HG02610 (cell line): ENCODE results near the gene CLSTN1.
A peak's percentile ranks its signal among the peaks of the same experiment; 100 is the strongest.
"Not testable (repeated sequence)": the region's sequence is repeated elsewhere in the genome, so short reads cannot be mapped to it uniquely, and the experiment has no call there.

Source experiments
- ATAC-seq: cut with Tn5 transposase; IDR thresholded peaks from one replicate; pipeline ENCODE4 v1.9.1; 2021; ENCODE audit warnings: mild to moderate bottlenecking, moderate library complexity; ENCODE audit not compliant: unreplicated experiment

The CLSTN1 gene

GRCh38 chr1:9826616-9827015 lies 2.9 kb upstream of the CLSTN1 start:
- no peak for ATAC-seq

DNA sequence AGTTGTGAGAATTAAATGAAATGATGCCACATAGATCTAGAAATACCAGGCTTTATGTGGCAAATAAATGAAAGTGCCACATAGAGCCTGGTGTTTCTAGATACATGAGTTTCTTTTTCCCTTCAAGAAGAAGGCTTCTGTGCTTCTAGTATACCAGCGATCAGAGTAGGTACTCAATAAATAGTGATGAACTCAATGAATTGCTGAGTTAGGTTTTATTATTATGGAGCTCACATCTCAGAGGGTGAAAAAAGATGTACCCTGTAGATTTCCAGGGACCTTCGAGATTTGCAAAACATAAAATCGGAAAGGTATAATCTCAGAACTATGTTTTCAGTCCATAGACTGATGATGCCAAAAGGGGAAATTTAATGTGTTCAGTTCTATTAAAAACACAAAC lies 2.3 kb upstream of the CLSTN1 start:
- no peak for ATAC-seq

- no peak for ATAC-seq
Measured at GRCh38 chr1:9825093-9826074, 1.6 kb upstream of the CLSTN1 start.

- no peak for ATAC-seq
Measured at GRCh38 chr1:9824702-9825089, 931 bp upstream of the CLSTN1 start.

GRCh38 chr1:9823693-9823942 lies 147 bp downstream of the CLSTN1 start:
- ATAC-seq, result peak; percentile 12

DNA sequence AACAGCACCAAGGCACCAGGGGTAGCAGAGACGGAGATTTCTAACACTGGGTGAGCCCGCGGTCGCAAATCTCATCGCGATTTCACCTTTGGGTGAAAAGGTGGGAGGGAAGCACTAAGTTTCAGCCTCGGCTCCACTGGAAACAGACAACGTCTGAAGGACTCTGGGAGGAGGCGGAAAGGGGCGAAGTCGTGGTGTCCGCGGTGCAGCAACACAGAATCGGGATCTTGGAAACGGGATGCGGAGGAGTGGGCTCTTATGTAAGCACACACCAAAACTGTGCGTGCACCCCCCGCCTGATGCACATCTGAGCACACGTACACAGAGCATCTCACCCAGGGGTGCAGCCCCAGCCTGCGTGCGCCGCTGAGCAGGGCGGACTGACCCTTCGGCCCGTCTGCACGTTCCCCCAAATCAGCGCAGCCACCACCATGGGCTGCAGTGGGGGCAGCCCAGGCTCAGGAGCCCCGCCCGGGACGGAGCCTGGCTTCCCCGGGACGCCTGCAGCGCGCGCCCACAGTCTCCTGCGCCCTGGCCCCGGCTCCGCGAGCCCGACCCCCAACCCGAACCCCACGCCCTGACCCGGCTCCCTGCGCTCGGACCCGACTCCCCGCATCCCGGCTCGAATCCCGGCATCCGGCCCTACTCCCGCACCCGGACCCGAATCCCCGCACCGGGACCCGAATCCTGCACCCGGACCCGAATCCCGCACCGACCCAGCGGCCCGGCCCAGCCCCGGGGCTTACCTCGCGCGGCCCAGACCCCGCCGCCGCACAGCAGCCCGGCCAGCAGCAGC lies 670 bp downstream of the CLSTN1 start:
- ATAC-seq, result no peak

DNA sequence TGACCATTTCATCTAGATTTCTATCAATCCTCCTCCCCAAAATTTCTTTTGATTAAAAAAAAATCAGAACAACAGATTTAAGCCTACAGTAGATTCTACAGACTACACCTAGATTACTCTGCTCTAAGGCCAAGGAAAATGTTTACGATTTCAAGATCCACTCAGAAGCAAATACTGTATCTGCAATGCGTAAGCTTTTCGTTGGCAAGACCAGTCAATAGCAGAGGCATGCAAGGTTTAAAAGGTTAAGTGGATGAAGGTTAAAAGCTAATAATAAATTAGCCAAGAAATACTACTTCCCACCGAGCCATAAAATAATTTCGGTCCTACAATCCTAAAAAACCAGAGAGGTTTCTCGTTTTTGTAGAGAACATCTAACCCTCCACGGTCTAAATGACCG lies 1.3 kb downstream of the CLSTN1 start:
- ATAC-seq, result no peak

- no peak for ATAC-seq
Measured at GRCh38 chr1:9821710-9822109, 2.1 kb downstream of the CLSTN1 start.

DNA sequence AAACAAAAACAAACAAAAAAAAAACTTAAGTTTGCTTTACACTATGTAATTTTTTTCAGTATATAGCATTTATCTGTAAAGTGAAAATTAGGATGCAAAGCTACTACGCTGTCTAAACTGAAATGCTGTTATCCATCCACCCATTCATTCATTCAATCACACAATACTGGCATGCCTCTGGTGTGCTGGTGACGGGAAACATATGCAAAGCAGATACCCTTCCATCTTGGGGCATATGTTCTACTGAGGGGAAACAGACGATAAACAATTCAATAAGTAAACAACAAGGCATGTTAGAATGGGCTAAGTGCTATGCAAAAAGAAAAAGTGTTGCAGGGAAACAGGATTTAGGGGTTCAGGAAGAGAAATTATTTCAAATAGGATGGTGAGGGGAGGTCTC lies 3.2 kb downstream of the CLSTN1 start:
- ATAC-seq, result no peak

- ATAC-seq, result no peak
Measured at GRCh38 chr1:9817734-9818133, 6.0 kb downstream of the CLSTN1 start.

- no peak for ATAC-seq
Measured at GRCh38 chr1:9816199-9816598, 7.6 kb downstream of the CLSTN1 start.

DNA sequence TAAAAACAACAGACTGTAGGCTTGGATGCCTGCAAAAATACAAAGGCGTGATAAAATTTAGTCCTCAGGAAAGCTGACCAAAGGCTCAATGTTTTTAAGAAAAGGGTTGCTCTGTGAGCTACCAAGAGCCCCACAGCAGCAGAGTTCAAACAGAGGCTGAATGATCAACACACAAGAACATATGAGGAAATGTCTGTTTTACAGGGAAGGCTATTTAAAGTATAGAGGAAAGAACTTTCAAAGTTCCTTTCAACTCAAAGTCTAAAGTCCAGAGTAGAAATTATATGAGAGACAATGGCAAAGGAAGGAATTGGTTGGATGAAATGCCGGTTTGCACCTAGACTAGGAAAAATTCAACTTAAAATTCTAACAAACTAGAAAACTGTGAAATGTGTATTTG lies 8.6 kb downstream of the CLSTN1 start:
- ATAC-seq, result no peak

- no peak for ATAC-seq
Measured at GRCh38 chr1:9814619-9815018, 9.1 kb downstream of the CLSTN1 start.

GRCh38 chr1:9811239-9811966 lies 12.4 kb downstream of the CLSTN1 start:
- no peak for ATAC-seq

GRCh38 chr1:9809100-9809510 lies 14.7 kb downstream of the CLSTN1 start:
- ATAC-seq, result no peak

- no peak for ATAC-seq
Measured at GRCh38 chr1:9808459-9808858, 15.3 kb downstream of the CLSTN1 start.

GRCh38 chr1:9807541-9807940 lies 16.2 kb downstream of the CLSTN1 start:
- ATAC-seq, result no peak

DNA sequence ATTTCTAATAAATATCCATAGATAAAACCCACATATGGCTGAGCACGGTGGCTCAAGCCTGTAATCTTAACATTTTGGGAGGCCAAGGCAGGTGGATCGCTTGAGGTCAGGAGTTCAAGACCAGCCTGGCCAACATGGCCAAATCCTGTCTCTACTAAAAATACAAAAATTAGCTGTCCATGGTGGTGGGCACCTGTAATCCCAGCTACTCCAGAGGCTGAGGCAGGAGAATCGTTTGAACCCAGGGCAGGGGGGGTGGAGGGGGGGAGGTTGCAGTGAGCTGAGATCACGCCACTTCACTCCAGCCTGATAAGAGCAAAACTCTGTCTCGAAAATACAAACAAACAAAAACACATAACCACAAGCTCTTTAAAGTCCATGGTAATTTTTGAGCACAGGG lies 17.8 kb downstream of the CLSTN1 start:
- not testable (repeated sequence) for ATAC-seq

DNA sequence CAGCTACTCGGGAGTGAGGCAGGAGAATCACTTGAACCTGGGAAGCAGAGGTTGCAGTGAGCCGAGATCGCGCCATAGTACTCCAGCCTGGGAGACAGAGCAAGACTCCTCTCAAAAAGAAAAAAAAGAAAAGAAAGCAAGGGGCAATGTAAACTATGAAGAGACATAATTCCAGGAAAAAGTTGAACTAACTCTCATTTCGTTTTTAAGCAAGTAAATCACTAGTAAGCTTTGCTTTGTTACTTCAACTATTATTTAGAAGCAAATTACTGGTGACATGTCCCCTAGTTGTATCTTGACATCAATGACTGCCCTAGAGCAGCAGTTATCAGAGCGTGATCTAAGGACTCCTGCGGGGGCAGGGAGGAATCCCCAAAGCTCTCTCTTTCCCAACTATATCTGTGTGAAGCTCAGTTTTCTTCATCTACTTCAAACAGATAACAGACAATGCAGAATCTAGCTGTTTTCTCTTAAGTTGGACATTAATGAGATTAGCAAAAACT lies 18.7 kb downstream of the CLSTN1 start:
- ATAC-seq, result no peak

DNA sequence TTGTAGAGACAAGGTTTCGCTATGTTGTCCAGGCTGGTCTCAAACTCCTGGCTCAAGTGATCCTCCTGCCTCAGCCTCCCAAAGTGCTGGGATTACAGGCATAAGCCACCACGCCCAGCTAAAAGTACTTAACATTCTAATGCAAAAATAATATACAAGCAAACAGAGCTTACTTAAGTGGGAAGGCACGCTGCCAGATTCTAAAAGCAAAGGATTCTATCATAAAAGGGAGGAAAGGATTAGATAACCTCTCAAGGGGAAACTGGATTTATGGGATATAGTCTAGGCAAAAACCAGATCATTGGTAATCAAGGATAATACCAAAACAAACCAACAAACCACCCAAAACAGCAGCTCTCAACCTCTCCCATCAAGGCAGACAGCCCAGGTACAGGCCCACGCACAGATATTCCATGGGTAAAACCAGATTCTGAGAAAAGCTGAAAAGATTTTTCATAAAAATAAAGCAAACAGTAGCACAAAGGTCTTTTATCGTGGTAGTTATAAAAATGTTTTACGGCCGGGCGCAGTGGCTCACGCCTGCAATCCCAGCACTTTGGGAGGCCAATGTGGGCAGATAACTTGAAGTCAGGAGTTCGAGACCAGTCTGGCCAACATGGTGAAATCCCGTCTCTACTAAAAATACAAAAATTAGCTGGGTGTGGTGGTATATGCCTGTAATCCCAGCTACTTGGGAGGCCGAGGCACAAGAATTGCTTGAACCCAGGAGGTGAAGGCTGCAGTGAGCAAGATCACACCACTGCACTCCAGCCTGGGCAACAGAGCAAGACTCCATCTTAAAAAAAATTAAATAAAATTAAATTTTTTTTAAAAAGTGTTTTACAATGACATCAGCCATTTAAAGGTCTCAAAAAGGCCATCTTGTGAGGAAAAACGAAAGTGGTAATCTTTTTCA lies 20.5 kb downstream of the CLSTN1 start:
- ATAC-seq, result not testable (repeated sequence)
